LHCN-M2 (cell line): ENCODE results near the gene KIAA1958. TPM values are rescaled to one million over a fixed set of nuclear protein-coding genes. Genes with fewer than 3 reads are reported as not detected.

Experiments used
- DNase-seq: peaks from one replicate; pipeline ENCODE4 v3.0.0-alpha.2; 2012; ENCODE audit warnings: low read depth
- total RNA-seq: library from RNA; depleted of rRNA; stranded (reverse); fragments of >200 nt; gene quantifications from 2 replicates; pipeline ENCODE4 v1.2.3, GENCODE V29; 2014

The KIAA1958 gene
- total RNA-seq, 1 experiment from 2014 or later, result 1.4 TPM

- no peak for DNase-seq
These were observed 44.2 kb downstream of the KIAA1958 start for GRCh38 chr9:112530751-112531205.

DNA sequence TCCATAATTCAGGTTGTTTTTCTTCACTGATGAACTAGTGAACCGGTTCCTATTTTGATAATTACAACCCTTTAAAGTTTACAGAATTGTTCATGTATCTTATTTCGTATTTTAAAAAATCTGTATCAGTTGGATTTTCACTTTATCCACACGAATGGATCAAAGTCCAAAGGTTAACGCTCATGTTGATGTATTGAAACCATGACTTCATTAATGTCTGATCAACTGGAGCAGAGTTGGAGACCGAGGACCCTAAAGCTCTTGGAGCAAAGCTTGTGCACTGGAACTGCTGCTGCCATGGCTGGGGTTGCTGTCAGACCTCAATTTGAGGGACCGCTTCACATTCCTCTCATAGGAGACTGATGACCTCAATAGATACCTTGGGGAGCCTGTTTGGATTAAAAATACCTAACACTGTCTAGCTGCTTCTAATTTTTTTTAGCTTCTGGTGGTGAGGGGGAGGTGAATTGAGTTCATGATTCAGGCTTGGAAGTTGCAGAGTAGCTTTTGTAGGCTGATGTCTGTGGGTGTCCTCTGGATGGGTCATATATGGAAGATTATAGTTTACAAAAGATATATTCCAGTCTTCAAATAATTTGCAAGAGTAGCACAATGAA is 45.1 kb downstream of the KIAA1958 start:
- no peak for DNase-seq

GRCh38 chr9:112532427-112532826 is 45.8 kb downstream of the KIAA1958 start:
- DNase-seq, result peak; percentile 41

DNA sequence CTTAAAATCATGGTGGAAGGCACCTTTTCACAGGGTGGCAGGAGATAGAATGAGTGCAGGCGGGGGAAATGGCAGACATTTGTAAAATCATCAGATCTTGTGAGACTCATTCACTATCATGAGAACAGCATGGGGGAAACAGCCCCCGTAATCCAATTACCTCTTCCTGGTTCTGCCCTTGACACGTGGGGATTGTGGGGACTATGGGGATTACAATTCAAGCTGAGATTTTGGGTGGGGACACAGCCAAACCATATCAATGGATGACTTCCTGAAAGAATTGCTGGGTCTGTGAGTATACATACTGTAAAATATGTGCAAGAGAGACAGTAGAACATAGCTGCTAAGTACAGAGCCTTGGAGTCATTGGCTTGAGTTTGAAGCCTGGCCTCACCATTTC is 47.0 kb downstream of the KIAA1958 start:
- DNase-seq, result no peak

- no peak for DNase-seq
These were observed 48.7 kb downstream of the KIAA1958 start for GRCh38 chr9:112535301-112535700.

DNA sequence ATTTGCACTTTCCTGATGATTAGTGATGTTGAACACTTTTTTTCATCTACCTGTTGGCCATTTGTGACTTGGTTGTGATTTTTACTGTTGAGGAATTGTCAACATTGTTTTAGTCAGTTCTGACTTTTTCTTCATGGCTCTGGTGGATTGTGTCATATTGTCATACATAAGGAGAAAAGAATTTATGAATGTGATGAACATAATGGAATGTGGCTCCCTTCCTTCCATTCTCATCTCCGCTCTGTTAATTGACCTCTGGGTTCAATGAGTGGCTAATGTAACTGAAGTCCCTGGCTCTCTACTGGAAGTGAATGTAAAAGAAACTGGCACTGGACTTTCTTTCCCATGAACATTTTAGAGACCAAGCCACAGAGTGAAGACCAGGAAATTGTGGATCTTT is 49.2 kb downstream of the KIAA1958 start:
- DNase-seq, result peak; percentile 25

DNA sequence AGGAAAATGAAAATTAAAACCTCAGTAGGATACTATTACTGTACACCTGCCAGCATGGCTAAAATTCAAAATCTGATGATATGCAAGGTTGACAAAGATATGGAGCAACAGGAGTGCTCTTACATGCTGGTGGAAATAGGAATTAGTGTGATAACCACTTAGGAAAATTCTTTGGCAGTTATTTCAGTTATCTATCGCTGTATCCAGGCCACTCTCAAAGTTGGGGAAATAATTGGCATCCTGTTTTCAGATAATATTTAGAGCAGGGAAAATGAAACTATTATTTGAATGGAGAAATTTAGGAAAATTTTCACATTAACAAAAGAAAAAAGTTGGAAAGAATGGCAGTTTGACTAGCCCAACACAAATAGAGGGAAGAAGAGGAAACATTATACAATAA is 50.9 kb downstream of the KIAA1958 start:
- DNase-seq, result peak; percentile 20

DNA sequence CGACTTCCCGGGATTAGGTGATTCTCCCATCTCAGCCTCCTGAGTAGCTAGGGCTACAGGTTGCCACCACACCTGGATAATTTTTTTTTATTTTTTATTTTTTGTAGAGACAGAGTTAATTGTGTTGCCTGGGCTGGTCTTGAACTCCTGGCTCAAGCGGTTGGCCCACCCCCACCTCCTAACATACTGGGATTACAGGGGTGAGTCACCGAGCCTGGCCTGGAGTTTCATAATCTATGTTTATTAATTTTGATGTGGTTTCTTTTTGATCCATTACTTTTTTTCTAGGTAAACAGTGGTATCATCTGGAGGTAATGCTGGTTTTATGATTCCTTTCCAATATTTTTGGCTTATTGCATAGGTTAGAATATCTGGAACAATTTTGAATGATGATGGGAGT is 54.2 kb downstream of the KIAA1958 start:
- DNase-seq, result no peak

DNA sequence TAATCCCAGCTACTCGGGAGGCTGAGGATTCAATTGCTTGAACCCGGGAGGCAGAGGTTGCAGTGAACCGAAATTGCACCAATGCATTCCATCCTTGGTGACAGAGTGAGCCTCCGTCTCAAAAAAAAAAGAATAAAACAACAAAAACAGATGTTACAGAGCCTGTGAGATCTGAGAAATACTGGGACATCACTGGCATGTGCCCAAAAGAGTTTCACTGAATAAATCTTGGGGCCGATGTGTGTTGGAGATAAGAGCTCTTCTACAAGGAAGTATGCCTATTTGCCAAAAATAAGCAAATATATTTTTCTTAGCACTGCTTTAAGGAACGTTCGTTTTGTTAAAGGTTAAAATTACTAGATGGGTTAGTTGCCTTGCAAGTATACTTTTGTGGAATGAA is 55.1 kb downstream of the KIAA1958 start:
- no peak for DNase-seq

- DNase-seq, result no peak
These were observed 56.1 kb downstream of the KIAA1958 start for GRCh38 chr9:112542593-112543292.

DNA sequence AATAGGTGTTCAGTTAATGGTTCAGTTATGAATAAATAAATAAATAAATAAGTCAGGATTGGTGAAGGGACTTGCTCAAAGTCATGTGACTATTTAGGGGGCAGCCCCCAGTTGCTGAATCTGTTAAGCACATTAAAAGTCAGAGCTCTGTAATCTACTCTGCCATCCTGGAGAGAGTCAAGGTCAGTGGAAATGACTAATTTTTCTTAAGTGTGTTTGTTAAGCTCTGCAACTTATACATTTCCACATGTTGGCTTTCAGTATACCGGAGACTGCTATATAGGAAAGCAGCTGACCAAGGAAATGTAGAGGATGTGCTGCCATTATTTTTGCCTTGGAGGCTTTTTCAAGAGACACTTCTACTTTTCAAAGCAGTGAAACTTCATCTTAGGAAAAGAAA is 57.9 kb downstream of the KIAA1958 start:
- DNase-seq, result no peak

DNA sequence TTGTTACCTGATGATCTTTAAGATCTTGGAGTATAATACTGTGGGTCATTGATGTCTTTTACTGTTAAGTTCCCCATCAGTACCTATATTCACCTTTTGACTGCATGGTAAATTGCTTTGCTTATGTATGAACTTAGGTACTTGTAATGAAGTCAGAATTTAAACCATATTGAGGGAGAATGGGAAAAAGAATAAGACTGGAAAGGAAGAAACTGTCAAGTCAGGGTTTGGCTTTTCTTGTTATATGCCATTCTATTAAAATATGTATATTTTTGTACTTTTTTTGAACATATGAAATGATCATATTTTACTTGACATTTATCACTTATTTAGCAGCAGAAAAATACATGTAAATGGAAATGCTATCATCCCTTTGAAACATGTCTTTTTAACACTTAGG is 58.6 kb downstream of the KIAA1958 start:
- DNase-seq, result no peak

GRCh38 chr9:112546149-112547012 is 59.8 kb downstream of the KIAA1958 start:
- DNase-seq, result peak; percentile 68

DNA sequence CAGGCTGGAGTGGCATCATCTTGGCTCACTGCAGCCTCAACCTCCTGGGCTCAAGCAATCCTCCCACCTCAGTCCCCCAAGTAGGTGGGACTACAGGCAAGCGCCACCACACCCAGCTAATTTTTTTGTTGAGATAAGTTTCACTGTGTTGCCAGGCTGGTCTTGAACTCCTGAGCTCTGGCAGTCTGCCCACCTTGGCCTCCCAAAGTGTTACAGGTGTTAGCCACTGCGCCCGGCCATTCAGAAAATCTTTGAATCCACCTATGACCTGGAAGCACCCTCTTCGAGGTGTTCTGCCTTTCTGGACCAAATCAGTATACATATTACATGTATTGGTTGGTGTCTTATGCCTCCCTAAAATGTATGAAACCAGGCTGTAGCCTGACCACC is 61.4 kb downstream of the KIAA1958 start:
- no peak for DNase-seq

GRCh38 chr9:112548836-112549595 is 62.4 kb downstream of the KIAA1958 start:
- DNase-seq, result no peak

- DNase-seq, result no peak
These were observed 63.9 kb downstream of the KIAA1958 start for GRCh38 chr9:112550531-112550930.

GRCh38 chr9:112551641-112552040 is 65.0 kb downstream of the KIAA1958 start:
- DNase-seq, result no peak

GRCh38 chr9:112552229-112553056 is 65.8 kb downstream of the KIAA1958 start:
- no peak for DNase-seq

- DNase-seq, result no peak
These were observed 66.7 kb downstream of the KIAA1958 start for GRCh38 chr9:112553256-112553826.

GRCh38 chr9:112554516-112554915 is 67.9 kb downstream of the KIAA1958 start:
- peak; percentile 50 for DNase-seq
